Measurements from ENCODE around the gene PDPR. TPM values are rescaled to one million over a fixed set of nuclear protein-coding genes. Genes with fewer than 3 reads are reported as not detected.
"Not testable (repeated sequence)": the region's sequence is repeated elsewhere in the genome, so short reads cannot be mapped to it uniquely, and the experiment has no call there.

PDPR gene
- total and polyA plus RNA-seq, 5 donors from 2014 or later = 5.2 to 31.2 (median 7.5) TPM

GRCh38 chr16:70135796-70136195 is 21.7 kb downstream of the PDPR start:
- not testable (repeated sequence) for H3K27me3 ChIP-seq (ENCODE audit: control insufficient read depth, insufficient read depth, low read length); H3K9me3 Mint-ChIP-seq; H3K4me1 ChIP-seq (ENCODE audit: control insufficient read depth, insufficient read depth, low read length, poor library complexity, severe bottlenecking); H3K27ac ChIP-seq (ENCODE audit: insufficient read depth, low read length, poor library complexity, severe bottlenecking); H3K27me3 Mint-ChIP-seq; H3K4me1 Mint-ChIP-seq; H3K9me3 ChIP-seq (ENCODE audit: control insufficient read depth in 2 of 2, low read length in 2 of 2); H3K4me3 Mint-ChIP-seq; DNase-seq; H3K4me3 ChIP-seq (ENCODE audit: low read depth, low read length); ATAC-seq (ENCODE audit: low read depth in 2 of 2)
- Mint-ChIP-seq H3K27ac (peak overlapping the region in 1 of 3 donors; percentile 29), H3K36me3 (peaks cover 48% of the 10 kb centered on the region)
- H3K36me3 ChIP-seq (ENCODE audit: control insufficient read depth, insufficient read depth, low read length) = peaks cover 54% of the 10 kb centered on the region

- not testable (repeated sequence) for H3K27ac ChIP-seq (ENCODE audit: insufficient read depth, low read length, poor library complexity, severe bottlenecking); H3K27me3 ChIP-seq (ENCODE audit: control insufficient read depth, insufficient read depth, low read length); DNase-seq; H3K9me3 ChIP-seq (ENCODE audit: control insufficient read depth in 2 of 2, low read length in 2 of 2); H3K4me3 ChIP-seq (ENCODE audit: low read depth, low read length); H3K9me3 Mint-ChIP-seq; H3K4me1 Mint-ChIP-seq; H3K4me3 Mint-ChIP-seq; H3K27me3 Mint-ChIP-seq; ATAC-seq (ENCODE audit: low read depth in 2 of 2); H3K4me1 ChIP-seq (ENCODE audit: control insufficient read depth, insufficient read depth, low read length, poor library complexity, severe bottlenecking); H3K27ac Mint-ChIP-seq
- H3K36me3 ChIP-seq (ENCODE audit: control insufficient read depth, insufficient read depth, low read length) = peaks cover 54% of the 10 kb centered on the region
- peaks cover 51% of the 10 kb centered on the region for H3K36me3 Mint-ChIP-seq
Observed at GRCh38 chr16:70136595-70136994, 22.5 kb downstream of the PDPR start.

- H3K36me3 ChIP-seq (ENCODE audit: control insufficient read depth, insufficient read depth, low read length) = peaks cover 46% of the 10 kb centered on the region
- not testable (repeated sequence) for ATAC-seq (ENCODE audit: low read depth in 2 of 2); H3K4me1 Mint-ChIP-seq
Observed at GRCh38 chr16:70142739-70143138, 28.6 kb downstream of the PDPR start.

GRCh38 chr16:70143231-70143895 is 29.2 kb downstream of the PDPR start:
- H3K27me3 ChIP-seq (ENCODE audit: control insufficient read depth, insufficient read depth, low read length); H3K9me3 ChIP-seq (ENCODE audit: control insufficient read depth in 2 of 2, low read length in 2 of 2); H3K4me3 ChIP-seq (ENCODE audit: low read depth, low read length); H3K9me3 Mint-ChIP-seq; H3K4me1 ChIP-seq (ENCODE audit: control insufficient read depth, insufficient read depth, low read length, poor library complexity, severe bottlenecking); ATAC-seq (ENCODE audit: low read depth in 2 of 2); H3K27ac ChIP-seq (ENCODE audit: insufficient read depth, low read length, poor library complexity, severe bottlenecking); H3K27me3 Mint-ChIP-seq; DNase-seq; H3K4me3 Mint-ChIP-seq; H3K4me1 Mint-ChIP-seq: not testable (repeated sequence)
- H3K36me3 Mint-ChIP-seq = peaks cover 48% of the 10 kb centered on the region
- peaks cover 51% of the 10 kb centered on the region for H3K36me3 ChIP-seq (ENCODE audit: control insufficient read depth, insufficient read depth, low read length)
- H3K27ac Mint-ChIP-seq = peak overlapping the region in 1 of 3 donors; percentile 52

More at GRCh38 chr16:70142739-70143138, 28.6 kb downstream of the PDPR start:
- H3K27ac Mint-ChIP-seq; H3K4me3 ChIP-seq (ENCODE audit: low read depth, low read length); H3K4me1 ChIP-seq (ENCODE audit: control insufficient read depth, insufficient read depth, low read length, poor library complexity, severe bottlenecking); H3K4me3 Mint-ChIP-seq; H3K9me3 Mint-ChIP-seq; H3K9me3 ChIP-seq (ENCODE audit: control insufficient read depth in 2 of 2, low read length in 2 of 2); H3K27ac ChIP-seq (ENCODE audit: insufficient read depth, low read length, poor library complexity, severe bottlenecking); H3K27me3 Mint-ChIP-seq; DNase-seq; H3K27me3 ChIP-seq (ENCODE audit: control insufficient read depth, insufficient read depth, low read length): not testable (repeated sequence)
- H3K36me3 Mint-ChIP-seq = peaks cover 45% of the 10 kb centered on the region

DNA sequence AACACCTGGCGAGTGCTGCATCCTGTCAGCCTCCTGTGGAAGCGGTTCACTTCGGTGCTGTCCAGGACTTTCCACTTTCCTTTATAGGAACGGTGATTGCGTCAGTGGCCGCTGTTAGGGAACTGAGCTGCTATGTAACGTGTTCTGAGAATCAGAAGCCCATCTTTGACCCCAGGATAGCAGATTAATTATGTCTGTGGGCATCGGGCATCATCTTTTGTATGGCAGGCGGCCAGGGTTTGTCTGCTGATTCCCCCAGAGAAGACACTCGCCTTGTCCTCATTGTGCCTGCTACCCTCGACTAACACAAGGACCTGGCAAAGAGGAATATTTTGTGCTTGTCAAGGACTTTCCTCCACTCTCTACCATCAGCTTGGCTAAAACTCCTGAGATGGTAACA is 33.7 kb downstream of the PDPR start:
- not testable (repeated sequence) for H3K4me3 Mint-ChIP-seq; ATAC-seq (ENCODE audit: low read depth in 2 of 2); H3K9me3 ChIP-seq (ENCODE audit: control insufficient read depth in 2 of 2, low read length in 2 of 2); DNase-seq; H3K4me3 ChIP-seq (ENCODE audit: low read depth, low read length); H3K9me3 Mint-ChIP-seq; H3K27me3 Mint-ChIP-seq; H3K4me1 Mint-ChIP-seq; H3K27ac ChIP-seq (ENCODE audit: insufficient read depth, low read length, poor library complexity, severe bottlenecking); H3K27me3 ChIP-seq (ENCODE audit: control insufficient read depth, insufficient read depth, low read length); H3K27ac Mint-ChIP-seq; H3K4me1 ChIP-seq (ENCODE audit: control insufficient read depth, insufficient read depth, low read length, poor library complexity, severe bottlenecking)
- peaks cover 61% of the 10 kb centered on the region for H3K36me3 ChIP-seq (ENCODE audit: control insufficient read depth, insufficient read depth, low read length)
- peaks cover 61% of the 10 kb centered on the region for H3K36me3 Mint-ChIP-seq

- not testable (repeated sequence) for H3K9me3 ChIP-seq (ENCODE audit: control insufficient read depth in 2 of 2, low read length in 2 of 2); H3K9me3 Mint-ChIP-seq; H3K4me3 ChIP-seq (ENCODE audit: low read depth, low read length); DNase-seq; H3K27me3 Mint-ChIP-seq; H3K4me1 Mint-ChIP-seq; H3K27ac Mint-ChIP-seq; H3K4me3 Mint-ChIP-seq; H3K4me1 ChIP-seq (ENCODE audit: control insufficient read depth, insufficient read depth, low read length, poor library complexity, severe bottlenecking); ATAC-seq (ENCODE audit: low read depth in 2 of 2); H3K27me3 ChIP-seq (ENCODE audit: control insufficient read depth, insufficient read depth, low read length); H3K27ac ChIP-seq (ENCODE audit: insufficient read depth, low read length, poor library complexity, severe bottlenecking)
- H3K36me3 ChIP-seq (ENCODE audit: control insufficient read depth, insufficient read depth, low read length) = peaks cover 61% of the 10 kb centered on the region
- peaks cover 61% of the 10 kb centered on the region for H3K36me3 Mint-ChIP-seq
Observed at GRCh38 chr16:70148453-70148852, 34.3 kb downstream of the PDPR start.

DNA sequence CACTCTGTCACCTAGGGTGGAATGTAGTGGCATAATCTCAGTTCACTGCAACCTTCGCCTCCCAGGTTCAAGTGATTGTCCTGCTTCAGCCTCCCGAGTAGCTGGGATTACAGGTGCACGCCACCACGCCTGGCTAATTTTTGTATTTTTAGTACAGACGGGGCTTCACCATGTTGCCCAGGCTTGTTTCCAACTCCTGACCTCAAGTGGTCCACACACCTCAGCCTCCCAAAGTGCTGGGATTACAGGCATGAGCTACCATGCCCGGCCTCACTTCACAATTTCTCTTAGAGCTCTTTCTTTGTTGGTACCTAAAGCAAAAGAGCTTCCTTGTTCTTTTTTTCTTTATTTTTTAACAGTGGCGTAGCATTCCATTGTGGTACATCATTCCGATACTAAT is 35.2 kb downstream of the PDPR start:
- not testable (repeated sequence) for H3K27me3 ChIP-seq (ENCODE audit: control insufficient read depth, insufficient read depth, low read length); H3K4me1 Mint-ChIP-seq; H3K4me3 ChIP-seq (ENCODE audit: low read depth, low read length); ATAC-seq (ENCODE audit: low read depth in 2 of 2); H3K4me3 Mint-ChIP-seq; DNase-seq; H3K27me3 Mint-ChIP-seq; H3K27ac ChIP-seq (ENCODE audit: insufficient read depth, low read length, poor library complexity, severe bottlenecking); H3K4me1 ChIP-seq (ENCODE audit: control insufficient read depth, insufficient read depth, low read length, poor library complexity, severe bottlenecking); H3K9me3 Mint-ChIP-seq; H3K9me3 ChIP-seq (ENCODE audit: control insufficient read depth in 2 of 2, low read length in 2 of 2)
- Mint-ChIP-seq H3K27ac (peak overlapping the region in 1 of 3 donors; percentile 52), H3K36me3 (peaks cover 60% of the 10 kb centered on the region)
- peaks cover 59% of the 10 kb centered on the region for H3K36me3 ChIP-seq (ENCODE audit: control insufficient read depth, insufficient read depth, low read length)

GRCh38 chr16:70151391-70151790 is 37.3 kb downstream of the PDPR start:
- Mint-ChIP-seq H3K27me3 (no peaks in the 10 kb centered on the region), H3K36me3 (peaks cover 53% of the 10 kb centered on the region), H3K4me3 (no peak overlapping the region), H3K27ac (peak overlapping the region in 1 of 3 donors; percentile 18), H3K4me1 (no peaks in the 10 kb centered on the region), H3K9me3 (no peaks in the 10 kb centered on the region)
- Histone ChIP-seq H3K36me3 (ENCODE audit: control insufficient read depth, insufficient read depth, low read length) (peaks cover 74% of the 10 kb centered on the region), H3K9me3 (ENCODE audit: control insufficient read depth in 2 of 2, low read length in 2 of 2) (no peaks in the 10 kb centered on the region), H3K27ac (ENCODE audit: insufficient read depth, low read length, poor library complexity, severe bottlenecking) (no peak overlapping the region), H3K27me3 (ENCODE audit: control insufficient read depth, insufficient read depth, low read length) (no peaks in the 10 kb centered on the region), H3K4me3 (ENCODE audit: low read depth, low read length) (no peak overlapping the region), H3K4me1 (ENCODE audit: control insufficient read depth, insufficient read depth, low read length, poor library complexity, severe bottlenecking) (no peaks in the 10 kb centered on the region)
- ATAC-seq (ENCODE audit: low read depth in 2 of 2) (no peak), DNase-seq (no peak)
